H9 (cell line): Measurements from ENCODE around the gene THEM5. TPM values are rescaled to one million over a fixed set of nuclear protein-coding genes. Genes with fewer than 3 reads are reported as not detected.

Source experiments
- DNase-seq: peaks from one replicate; pipeline ENCODE4 v3.0.0-alpha.2; 2017
- H2AFZ ChIP-seq: one replicate; pipeline ENCODE4 v1.6.1; 2013; ENCODE audit warnings: mild to moderate bottlenecking, low read length, control low read depth, moderate library complexity
- H2AK5ac ChIP-seq: 2 replicates; pipeline ENCODE4 v1.6.1; 2013; ENCODE audit warnings: low read length, control low read depth, mixed read lengths; ENCODE audit not compliant: insufficient read length
- H2BK120ac ChIP-seq: one replicate; pipeline ENCODE4 v1.6.1; 2013; ENCODE audit warnings: low read depth, mild to moderate bottlenecking, low read length, control low read depth, inconsistent platforms; ENCODE audit not compliant: poor library complexity, severe bottlenecking
- H2BK12ac ChIP-seq: 2 replicates; pipeline ENCODE4 v1.6.1; 2013; ENCODE audit warnings: low read length, control low read depth, mixed read lengths, low read depth; ENCODE audit not compliant: insufficient read length
- H2BK15ac ChIP-seq: 2 replicates; pipeline ENCODE4 v1.6.1; 2013; ENCODE audit warnings: low read depth, low read length, control low read depth
- H2BK20ac ChIP-seq: one replicate; pipeline ENCODE4 v1.6.1; 2013; ENCODE audit warnings: low read depth, mild to moderate bottlenecking, low read length, control low read depth, inconsistent platforms; ENCODE audit not compliant: poor library complexity, severe bottlenecking
- H2BK5ac ChIP-seq: 2 replicates; pipeline ENCODE4 v1.6.1; 2013; ENCODE audit warnings: low read length, control low read depth, mixed read lengths; ENCODE audit not compliant: insufficient read length
- H3K14ac ChIP-seq: 2 replicates; pipeline ENCODE4 v1.6.1; 2013; ENCODE audit warnings: low read length, control low read depth; ENCODE audit not compliant: insufficient read depth
- H3K18ac ChIP-seq: 2 replicates; pipeline ENCODE4 v1.6.1; 2013; ENCODE audit warnings: low read depth, mild to moderate bottlenecking, mixed read lengths, low read length, control low read depth; ENCODE audit not compliant: insufficient read length
- H3K23ac ChIP-seq: 2 replicates; pipeline ENCODE4 v1.6.1; 2013; ENCODE audit warnings: low read length, control low read depth, mixed read lengths, low read depth; ENCODE audit not compliant: insufficient read length
- H3K23me2 ChIP-seq: 2 replicates; pipeline ENCODE4 v1.6.1; 2013; ENCODE audit warnings: low read depth, mild to moderate bottlenecking, mixed read lengths, low read length, control low read depth; ENCODE audit not compliant: insufficient read length, poor library complexity, severe bottlenecking
- H3K27ac ChIP-seq: 2 replicates; pipeline ENCODE4 v1.5.1; 2013; ENCODE audit warnings: low read length, control low read depth, mixed read lengths, low read depth; ENCODE audit not compliant: insufficient read length
- H3K27me3 ChIP-seq: 2 replicates; pipeline ENCODE4 v1.6.1; 2013; ENCODE audit warnings: low read length, control low read depth, inconsistent platforms; ENCODE audit not compliant: insufficient read depth
- H3K4ac ChIP-seq: 2 replicates; pipeline ENCODE4 v1.6.1; 2013; ENCODE audit warnings: low read depth, mild to moderate bottlenecking, control low read depth, inconsistent platforms, low read length, moderate library complexity
- H3K4me1 ChIP-seq: 2 replicates; pipeline ENCODE4 v1.6.1; 2013; ENCODE audit warnings: low read length, control low read depth, inconsistent platforms; ENCODE audit not compliant: insufficient read depth
- H3K4me2 ChIP-seq: 2 replicates; pipeline ENCODE4 v1.6.1; 2013; ENCODE audit warnings: low read length, control low read depth, mixed read lengths; ENCODE audit not compliant: insufficient read length, insufficient read depth
- H3K56ac ChIP-seq: 2 replicates; pipeline ENCODE4 v1.6.1; 2013; ENCODE audit warnings: low read depth, mild to moderate bottlenecking, mixed read lengths, low read length, control low read depth; ENCODE audit not compliant: insufficient read length
- H3K79me1 ChIP-seq: 2 replicates; pipeline ENCODE4 v1.6.1; 2013; ENCODE audit warnings: low read depth, mild to moderate bottlenecking, moderate library complexity, low read length, control low read depth, inconsistent platforms; ENCODE audit not compliant: insufficient read depth, poor library complexity, severe bottlenecking
- H3K79me2 ChIP-seq: 2 replicates; pipeline ENCODE4 v1.6.1; 2013; ENCODE audit warnings: low read length, control low read depth, inconsistent platforms; ENCODE audit not compliant: insufficient read depth
- H3K9ac ChIP-seq: 2 replicates; pipeline ENCODE4 v1.6.1; 2013; ENCODE audit warnings: low read length, control low read depth, mixed read lengths; ENCODE audit not compliant: insufficient read length; ENCODE audit errors: extremely low read depth
- H3K9me3 ChIP-seq: one replicate; pipeline ENCODE4 v1.6.1; 2013; ENCODE audit warnings: low read depth, low read length, inconsistent platforms; ENCODE audit not compliant: control insufficient read depth
- H3T11ph ChIP-seq: one replicate; pipeline ENCODE4 v1.6.1; 2013; ENCODE audit warnings: mild to moderate bottlenecking, low read length, control low read depth, inconsistent platforms
- H4K20me1 ChIP-seq: one replicate; pipeline ENCODE4 v1.6.1; 2013; ENCODE audit not compliant: control insufficient read depth, insufficient read length, insufficient read depth
- H4K5ac ChIP-seq: 2 replicates; pipeline ENCODE4 v1.6.1; 2013; ENCODE audit warnings: low read depth, mild to moderate bottlenecking, mixed read lengths, low read length, control low read depth; ENCODE audit not compliant: insufficient read length
- H4K8ac ChIP-seq: replicated peaks from 2 replicates; pipeline ENCODE4 v1.6.1; 2013; ENCODE audit warnings: low read length, control low read depth, mixed read lengths, low read depth; ENCODE audit not compliant: insufficient read length
- H4K91ac ChIP-seq: 2 replicates; pipeline ENCODE4 v1.6.1; 2013; ENCODE audit warnings: low read depth, mild to moderate bottlenecking, moderate library complexity, mixed read lengths, low read length, control low read depth; ENCODE audit not compliant: insufficient read length
- H3K27ac Mint-ChIP-seq, 3 experiments: 2 replicates in 2 of 3; 3 replicates in 1 of 3; pipeline ENCODE4 v1.8.0; 2020 to 2021; ENCODE audit warnings: mixed read lengths in 3 of 3, mild to moderate bottlenecking in 1 of 3, moderate library complexity in 1 of 3
- H3K27me3 Mint-ChIP-seq: 2 replicates; pipeline ENCODE4 v1.8.0; 2021; ENCODE audit warnings: low read depth, mild to moderate bottlenecking, moderate library complexity, mixed read lengths
- H3K36me3 Mint-ChIP-seq, 3 experiments: 2 replicates in 2 of 3; 3 replicates in 1 of 3; pipeline ENCODE4 v1.8.0; 2020 to 2021; ENCODE audit warnings: low read depth in 3 of 3, mixed read lengths in 3 of 3; ENCODE audit not compliant: insufficient read depth in 1 of 3
- H3K4me1 Mint-ChIP-seq, 2 experiments: 2 replicates each; pipeline ENCODE4 v1.8.0; 2020; ENCODE audit warnings: mixed read lengths in 2 of 2
- H3K4me3 Mint-ChIP-seq, 2 experiments: 2 replicates in 1 of 2; 3 replicates in 1 of 2; pipeline ENCODE4 v1.8.0; 2020 to 2021; ENCODE audit warnings: mild to moderate bottlenecking in 2 of 2, mixed read lengths in 2 of 2, moderate library complexity in 1 of 2
- H3K9me3 Mint-ChIP-seq, 2 experiments: 2 replicates in 1 of 2; 3 replicates in 1 of 2; pipeline ENCODE4 v1.8.0; 2020; ENCODE audit warnings: mild to moderate bottlenecking in 2 of 2, mixed read lengths in 2 of 2, moderate library complexity in 1 of 2
- CTCF ChIP-seq: fragments of 200-600 bp; sonication (generic); conservative IDR thresholded peaks from 3 replicates; pipeline ENCODE4 v1.8.0; 2021; ENCODE audit warnings: antibody characterized with exemption, mild to moderate bottlenecking
- WGBS: extraction: QIAGEN DNeasy Blood & Tissue Kit; methylation state at CpG from one replicate; pipeline ENCODE4 v1.1.7; 2013; ENCODE audit warnings: missing lambda C conversion rate, low lambda C conversion rate, mixed read lengths; ENCODE audit not compliant: insufficient read length; ENCODE audit errors: extremely low coverage; 5-methylcytosine and 5-hydroxymethylcytosine counted together
- total RNA-seq: library from RNA; stranded (reverse); gene quantifications from 2 replicates; pipeline ENCODE4 v1.2.1, GENCODE V29; 2021

Gene THEM5
- total RNA-seq, 1 experiment from 2014 or later, result not detected

- H4K91ac ChIP-seq, result no peak overlapping the region
- H3K27me3 ChIP-seq, result no peaks in the 10 kb centered on the region
- no peak overlapping the region for H2AFZ ChIP-seq
- no peak overlapping the region for H2BK15ac ChIP-seq
- H3K9ac ChIP-seq, result no peak overlapping the region
- H2BK5ac ChIP-seq, result no peak overlapping the region
- no CpG with 5 or more reads among the region's 3 CpGs for WGBS
- DNase-seq, result no peak
- no peaks in the 10 kb centered on the region for H3K79me1 ChIP-seq
- H3K14ac ChIP-seq, result no peak overlapping the region
- H3K27ac ChIP-seq, result no peak overlapping the region
- peaks cover 3% of the 10 kb centered on the region; the same call in 1 of the 2 replicates for H3K4me1 ChIP-seq
- H3K4ac ChIP-seq, result no peak overlapping the region
- H3T11ph ChIP-seq, result no peak overlapping the region
- TF ChIP-seq CTCF, result no peak
- no peak overlapping the region for H3K56ac ChIP-seq
- H3K36me3 Mint-ChIP-seq, result peaks cover 0 to 11% (median 0%) of the 10 kb centered on the region in 3 experiments; a peak in 1 of 7 replicates
- H3K23ac ChIP-seq, result no peak overlapping the region
- no peaks in the 10 kb centered on the region for H3K79me2 ChIP-seq
- H2AK5ac ChIP-seq, result no peak overlapping the region
- no peak overlapping the region for H3K4me2 ChIP-seq
- H4K5ac ChIP-seq, result no peak overlapping the region
- H2BK120ac ChIP-seq, result no peak overlapping the region
- no peaks in the 10 kb centered on the region for H3K9me3 ChIP-seq
- H3K27ac Mint-ChIP-seq, result no peak overlapping the region
- H4K8ac ChIP-seq, result no peak overlapping the region
- H3K27me3 Mint-ChIP-seq, result peaks cover 51% of the 10 kb centered on the region
- no peak overlapping the region for H3K18ac ChIP-seq
- no peak overlapping the region for H3K4me3 Mint-ChIP-seq
- peaks cover 24% of the 10 kb centered on the region in 2 experiments for H3K4me1 Mint-ChIP-seq
- no peak overlapping the region for H2BK12ac ChIP-seq
- H3K23me2 ChIP-seq, result no peaks in the 10 kb centered on the region
- H2BK20ac ChIP-seq, result no peak overlapping the region
- no peaks in the 10 kb centered on the region for H4K20me1 ChIP-seq
- H3K9me3 Mint-ChIP-seq, result no peaks in the 10 kb centered on the region
Measured at GRCh38 chr1:151849126-151849525, 4.4 kb downstream of the THEM5 start.
